GM19099 (cell line): ENCODE data around the gene TNS1.

Experiments used
- POLR2A ChIP-seq: IDR thresholded peaks from 3 replicates; pipeline ENCODE4 v1.6.1; 2011; ENCODE audit warnings: low read depth; ENCODE audit not compliant: insufficient read length; ENCODE audit errors: extremely low read depth

TNS1 gene

DNA sequence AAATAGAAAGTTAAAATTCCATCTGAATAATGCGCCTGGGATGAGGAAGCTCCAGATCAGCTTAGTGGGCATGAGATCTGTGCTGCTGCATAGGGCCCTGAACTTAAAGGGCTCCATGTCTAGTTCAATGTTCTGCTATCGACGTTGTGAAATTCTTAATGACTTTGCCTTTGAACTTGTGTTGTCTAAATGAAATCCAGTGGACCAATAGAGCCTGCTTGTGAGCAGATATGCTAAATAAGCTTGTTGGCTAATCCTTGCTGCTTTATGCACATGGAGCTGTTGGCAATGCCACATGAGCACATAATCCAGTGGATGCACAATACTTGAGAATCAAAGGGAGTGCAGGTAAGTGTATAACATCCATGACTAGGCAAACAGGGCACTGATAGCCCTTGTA is 228.6 kb downstream of the TNS1 start:
- no peak for TF ChIP-seq POLR2A

DNA sequence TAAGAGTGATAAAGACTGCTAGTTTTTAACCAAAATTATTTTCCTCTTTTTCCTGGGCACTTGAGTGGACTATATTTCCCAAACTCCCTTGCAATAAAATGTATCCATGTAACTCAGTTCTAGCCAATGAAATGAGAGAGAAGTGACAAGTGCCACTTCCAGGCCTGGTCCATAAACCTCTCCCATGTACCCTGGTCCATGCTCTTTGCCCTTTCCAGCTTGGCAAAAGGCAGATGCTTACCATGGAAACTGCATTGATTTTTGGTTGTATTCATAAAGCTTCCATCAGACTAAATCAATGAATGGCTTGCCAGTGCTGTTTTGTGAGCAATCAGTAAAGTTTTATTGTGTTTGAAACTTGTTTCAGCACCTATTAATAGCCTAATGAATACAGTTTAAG is 229.3 kb downstream of the TNS1 start:
- no peak for TF ChIP-seq POLR2A

DNA sequence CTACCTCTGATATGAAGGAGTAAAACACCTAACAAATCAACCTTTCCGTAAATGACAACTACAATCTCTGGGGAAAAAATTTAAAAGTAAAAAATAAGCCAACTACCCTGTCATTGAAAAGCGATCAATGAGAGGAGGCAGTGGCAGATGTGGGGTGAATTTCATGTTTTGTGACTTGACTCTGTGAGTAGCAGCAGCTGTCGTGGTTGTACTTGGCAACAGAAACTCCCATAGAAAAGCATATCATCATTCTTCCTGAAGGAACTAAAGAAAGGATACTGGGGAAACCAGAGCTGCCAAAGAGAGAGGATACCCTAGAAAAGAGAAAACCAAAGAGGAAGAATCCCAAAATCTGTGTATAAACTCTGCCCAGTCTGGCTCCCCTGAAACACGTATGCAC is 236.4 kb downstream of the TNS1 start:
- TF ChIP-seq POLR2A, result no peak

DNA sequence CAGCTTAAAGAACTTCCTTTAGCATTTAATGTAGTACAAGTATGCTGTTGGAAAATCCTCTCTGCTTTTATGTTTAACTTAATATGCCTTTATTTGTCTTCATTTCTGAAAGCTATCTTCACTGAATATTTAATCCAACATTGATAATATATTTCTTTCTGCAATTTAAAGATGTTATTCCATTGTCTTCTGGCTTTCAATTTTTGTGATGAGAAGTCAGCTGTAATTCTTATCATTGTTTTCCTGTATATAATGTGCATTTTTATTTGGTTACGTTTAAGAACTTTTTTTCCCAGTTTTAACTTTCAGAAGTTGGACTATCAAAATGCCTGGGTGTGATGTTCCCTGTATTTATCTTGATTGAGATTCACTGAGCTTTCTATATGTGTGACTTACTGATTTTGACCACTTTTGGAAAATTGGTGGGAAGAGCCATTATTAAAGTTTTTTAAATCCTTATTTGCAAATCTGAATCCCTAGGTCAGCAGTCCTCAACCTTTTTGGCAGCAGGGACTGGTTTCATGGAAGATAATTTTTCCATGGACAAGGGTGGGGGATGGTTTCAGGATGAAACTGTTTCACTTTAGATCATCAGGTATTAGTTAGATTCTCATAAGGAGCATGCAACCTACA is 241.0 kb downstream of the TNS1 start:
- TF ChIP-seq POLR2A, result no peak

DNA sequence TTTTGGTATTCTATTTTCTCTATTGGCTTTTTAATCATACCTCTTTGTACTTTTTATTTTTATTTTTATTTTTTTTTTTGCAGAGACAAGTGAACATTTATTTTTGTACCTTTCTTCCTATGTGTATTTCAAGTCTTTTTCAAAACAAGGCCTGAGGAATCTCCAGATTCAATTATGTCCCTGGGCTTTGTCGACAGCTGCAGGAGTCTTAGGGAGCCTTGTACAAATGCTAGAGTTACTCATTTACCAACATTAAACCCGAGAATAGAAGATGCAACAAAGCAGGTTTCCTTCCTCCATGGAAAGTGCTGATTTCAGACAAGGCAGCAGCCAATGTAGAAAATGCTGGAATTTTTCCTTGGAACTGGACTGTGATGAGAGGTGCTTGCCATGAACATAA is 242.8 kb downstream of the TNS1 start:
- no peak for TF ChIP-seq POLR2A

DNA sequence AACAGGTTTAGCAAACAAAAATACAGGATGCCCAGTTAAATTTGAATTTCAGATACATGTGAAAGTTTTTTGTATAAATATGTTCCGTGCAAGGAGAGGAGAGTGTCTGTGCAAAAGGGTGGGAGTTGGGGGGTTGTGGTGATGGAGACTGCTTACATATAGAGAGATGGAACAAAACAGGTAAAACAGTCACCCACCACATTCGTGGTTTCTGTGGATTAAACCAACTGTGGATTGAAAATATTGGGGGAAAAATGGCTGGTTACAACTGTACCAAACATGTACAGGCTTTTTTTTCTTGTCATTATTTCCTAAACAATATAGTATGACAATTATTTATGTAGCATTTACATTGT is 245.7 kb downstream of the TNS1 start:
- TF ChIP-seq POLR2A, result no peak

DNA sequence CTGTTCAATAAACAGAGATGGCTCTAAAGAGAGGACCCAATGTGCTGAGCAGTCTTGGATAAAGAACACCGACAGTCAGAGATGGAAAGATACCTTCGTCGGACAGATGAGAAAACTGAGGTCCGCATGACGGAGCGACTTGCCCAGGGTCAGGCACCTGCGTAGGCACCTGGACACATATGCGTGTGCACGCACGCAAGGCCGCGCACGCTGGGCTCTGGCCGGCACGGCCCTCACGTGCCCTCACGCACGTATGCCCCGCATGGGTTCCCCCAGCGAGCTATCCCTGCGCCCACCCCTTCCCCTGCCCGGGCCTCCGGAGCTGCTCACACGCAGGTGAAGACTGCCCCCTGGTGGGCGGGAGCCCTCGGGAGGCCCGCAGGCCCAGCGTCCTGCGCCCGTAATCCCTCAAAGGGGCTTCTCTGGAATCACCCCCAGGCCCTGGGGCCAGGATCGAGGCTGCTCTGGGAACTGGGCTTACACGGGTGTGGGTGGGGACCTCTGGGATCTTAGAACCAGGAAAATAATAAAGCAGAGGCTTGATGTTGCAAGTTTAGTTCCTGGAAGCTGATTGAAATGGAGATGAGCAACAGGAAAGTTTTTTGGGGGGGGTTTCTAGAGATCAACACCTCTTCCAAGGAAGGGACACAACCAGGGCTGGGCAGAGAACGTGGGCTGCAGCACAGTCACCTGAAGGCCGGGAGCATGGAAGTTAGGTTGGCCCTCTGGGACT is 246.3 kb downstream of the TNS1 start:
- no peak for TF ChIP-seq POLR2A

DNA sequence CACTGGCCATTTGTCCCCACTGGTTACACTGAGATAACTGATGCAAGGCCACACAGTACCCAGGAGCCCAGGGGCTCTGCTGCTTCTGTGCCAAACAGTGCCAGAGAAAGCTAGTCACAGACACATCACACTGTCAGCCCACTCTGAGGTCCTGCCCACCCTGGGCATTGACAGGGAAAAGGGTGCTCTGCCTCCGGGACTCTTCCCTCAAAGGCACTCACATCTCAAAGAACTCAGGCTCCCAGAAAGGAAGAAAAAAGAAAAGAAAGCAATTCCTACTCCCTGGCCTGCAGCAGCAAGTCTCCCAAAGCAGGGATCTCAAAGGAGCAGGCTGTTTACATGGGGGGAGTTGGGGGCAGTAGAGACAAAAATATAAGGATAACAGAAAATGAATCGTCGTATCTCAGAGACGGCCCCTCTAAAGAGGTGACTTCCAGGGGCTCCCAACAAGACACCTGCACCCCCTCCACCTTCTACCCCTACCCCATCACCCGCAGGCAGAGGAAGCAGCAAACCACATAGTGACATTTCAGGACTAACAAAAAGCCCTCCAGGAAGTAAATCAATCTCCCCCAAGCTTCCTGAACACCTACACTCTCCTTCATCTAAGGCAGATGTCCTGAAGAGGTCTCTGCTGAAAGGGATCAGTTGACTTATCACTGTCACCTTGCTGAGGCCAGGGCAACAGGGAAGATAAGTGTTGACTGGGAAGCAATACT is 247.6 kb downstream of the TNS1 start:
- no peak for TF ChIP-seq POLR2A

DNA sequence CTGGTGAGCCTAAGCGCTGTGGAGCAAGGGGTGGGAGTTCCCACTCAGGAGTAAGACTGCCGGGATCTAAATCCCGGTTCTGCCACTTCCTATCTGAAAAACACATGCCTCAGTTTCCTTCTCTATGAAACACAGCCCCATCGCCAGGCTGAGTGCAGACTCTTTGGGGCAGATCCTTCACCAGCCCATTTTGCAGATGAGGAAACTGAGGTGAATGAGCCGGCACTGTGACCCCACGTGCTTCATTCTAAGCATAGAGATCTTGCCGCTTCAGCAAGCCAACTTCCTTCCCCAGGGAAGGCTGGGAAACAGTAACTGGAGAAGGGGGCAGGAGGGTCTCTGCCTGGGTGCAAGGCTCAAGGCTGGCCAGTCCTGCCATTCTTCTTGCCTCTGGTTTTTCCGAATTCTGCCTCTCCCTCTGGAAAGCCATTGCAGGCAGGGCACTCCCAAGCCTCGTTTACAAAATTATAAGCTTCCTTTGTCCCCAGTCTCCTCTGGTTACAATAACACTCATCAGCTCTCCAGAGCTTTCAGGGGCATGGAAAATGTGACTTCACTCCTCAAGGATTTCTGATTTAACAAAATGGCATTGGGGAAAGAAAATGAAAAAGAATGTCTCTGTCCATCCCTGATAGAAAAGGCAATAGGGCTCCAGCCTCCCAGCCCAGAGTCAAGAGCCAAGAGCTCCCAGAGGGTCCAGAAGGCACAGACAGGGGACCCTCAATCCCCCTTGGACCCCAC is 249.2 kb downstream of the TNS1 start:
- no peak for TF ChIP-seq POLR2A

DNA sequence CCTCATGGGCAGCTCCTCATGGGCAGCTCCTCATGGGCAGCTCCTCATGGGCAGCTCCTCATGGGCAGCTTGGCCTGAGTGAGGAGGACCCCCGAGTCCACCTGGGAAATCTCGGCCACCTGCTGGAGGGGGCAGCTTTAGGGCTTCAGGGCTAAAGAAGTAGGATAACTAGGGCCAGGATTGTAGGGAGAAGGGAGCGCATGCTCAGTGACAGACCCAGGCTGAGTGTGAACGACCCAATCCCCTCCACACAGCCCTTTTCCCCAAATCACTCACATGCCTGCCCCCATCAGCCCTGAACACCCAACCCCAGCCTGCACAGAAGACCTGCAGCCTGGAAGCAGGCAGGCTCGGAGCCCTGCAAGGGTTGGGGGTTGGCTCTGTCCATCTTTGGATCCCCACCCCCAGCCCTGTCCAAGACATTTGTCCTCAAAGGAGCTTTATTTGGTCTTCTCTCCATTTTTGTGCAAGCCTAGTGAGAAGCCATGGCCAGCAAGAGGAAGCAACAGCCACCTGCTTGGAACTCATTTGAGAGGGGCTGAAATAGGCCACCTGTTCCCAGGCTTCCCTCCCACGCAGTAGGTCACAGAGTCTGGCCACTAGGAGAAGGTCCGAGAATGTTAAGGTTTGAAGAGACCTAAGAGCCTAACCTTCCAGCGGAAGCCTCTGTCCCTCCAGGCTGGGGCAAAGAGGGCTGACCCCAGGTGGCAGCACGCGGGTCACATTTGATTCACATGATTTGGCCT is 249.9 kb downstream of the TNS1 start:
- TF ChIP-seq POLR2A, result no peak

DNA sequence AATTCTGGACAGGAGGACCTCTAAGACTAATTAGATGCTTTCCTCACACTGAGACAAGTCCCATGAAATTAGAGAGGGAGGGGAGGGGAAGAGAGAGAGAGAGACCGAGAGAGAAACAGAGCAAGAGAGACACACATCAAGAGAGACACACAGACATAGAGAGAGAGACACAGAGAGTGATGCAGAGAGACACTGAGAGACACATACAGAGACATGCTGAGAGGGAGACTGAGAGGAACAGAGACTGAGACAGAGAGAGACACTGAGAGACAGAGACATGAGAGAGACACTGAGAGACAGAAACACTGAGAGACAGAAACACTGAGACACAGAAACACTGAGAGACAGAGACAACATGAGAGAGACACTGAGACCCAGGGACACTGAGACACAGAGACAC is 250.8 kb downstream of the TNS1 start:
- TF ChIP-seq POLR2A, result no peak

DNA sequence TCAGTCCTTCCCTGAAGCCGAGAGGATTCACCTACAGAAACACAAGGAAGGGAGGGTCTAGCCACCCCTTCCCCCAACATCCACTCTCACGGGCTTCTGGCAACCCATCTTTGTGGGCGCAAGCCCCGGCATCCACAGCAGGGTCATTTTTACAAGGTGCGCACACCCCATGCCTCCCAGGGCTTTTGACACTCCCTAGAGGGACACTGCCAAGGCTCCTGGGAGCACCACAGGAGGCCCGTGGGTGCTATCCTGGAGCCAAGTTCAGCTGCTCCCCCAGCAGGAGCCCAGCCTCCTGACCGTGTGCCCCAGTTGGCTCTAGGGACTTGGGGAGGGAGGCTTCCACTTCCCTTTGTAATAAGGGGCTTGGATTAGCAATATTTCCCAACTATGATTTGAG is 251.6 kb downstream of the TNS1 start:
- no peak for TF ChIP-seq POLR2A
